Glomerular visceral epithelial cell (primary cell): ENCODE results near the gene CADM1.

Source experiments
- DNase-seq: peaks from one replicate; pipeline ENCODE4 v3.0.0-alpha.2; 2016; ENCODE audit errors: extremely low spot score

The CADM1 gene

GRCh38 chr11:115515647-115516395, 11.6 kb upstream of the CADM1 start:
- DNase-seq = no peak

DNA sequence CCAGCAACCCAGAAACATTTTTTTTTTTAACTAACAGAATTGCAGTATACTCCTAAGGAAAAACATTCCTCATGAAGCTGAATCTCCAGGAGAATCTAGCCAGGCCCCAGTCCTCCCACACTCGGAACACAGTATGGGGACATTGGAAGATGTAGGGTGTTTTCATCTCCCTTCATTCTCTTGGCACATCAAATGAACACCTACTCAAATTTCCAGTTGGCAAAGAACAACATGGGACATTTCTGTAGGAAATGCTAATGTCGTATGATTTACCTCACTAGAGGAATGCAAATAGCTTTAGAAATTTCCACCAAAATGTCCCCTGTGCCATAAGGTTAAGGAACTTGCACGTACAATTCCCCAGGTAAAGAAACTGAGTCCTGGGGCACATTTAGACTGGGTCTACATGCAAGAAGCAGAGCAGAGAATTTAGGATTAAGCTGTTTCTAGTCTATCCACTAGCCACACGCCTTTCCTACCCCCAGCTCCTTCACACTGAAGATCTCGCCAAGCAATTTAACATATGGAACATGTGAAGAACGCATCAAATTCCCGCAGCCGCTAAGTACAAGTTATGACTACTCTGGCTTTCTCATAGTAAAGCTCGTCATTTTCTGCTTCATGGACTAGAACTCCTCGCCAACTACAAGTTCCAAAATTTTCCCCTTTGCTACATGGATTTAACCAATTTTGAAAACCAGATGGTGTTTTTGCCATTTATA, 2.9 kb upstream of the CADM1 start:
- DNase-seq = no peak

DNA sequence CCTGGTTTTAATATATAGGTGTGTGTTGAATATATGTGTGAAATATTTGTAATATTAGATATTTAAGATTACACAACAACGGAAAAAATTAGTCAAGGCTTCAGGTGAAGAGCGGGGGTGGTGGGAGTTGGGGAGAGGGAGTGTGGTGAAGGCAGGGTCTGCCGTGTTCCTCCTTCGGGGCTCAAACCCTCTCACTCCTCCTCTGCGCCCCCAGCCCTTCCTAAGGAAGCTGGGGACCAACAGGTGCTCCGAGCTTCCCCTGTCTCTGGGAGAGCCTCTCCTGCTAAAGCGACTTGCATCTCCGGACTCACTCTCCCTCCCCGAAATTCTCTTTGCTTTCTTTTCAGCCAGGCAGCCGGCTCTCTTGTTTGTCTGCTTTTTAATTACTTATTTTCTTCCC, 960 bp upstream of the CADM1 start:
- no peak for DNase-seq

GRCh38 chr11:115503886-115504275, 334 bp downstream of the CADM1 start:
- no peak for DNase-seq

- DNase-seq = peak; percentile 76
Measured at GRCh38 chr11:115503083-115503885, 931 bp downstream of the CADM1 start.

GRCh38 chr11:115502636-115503082, 1.6 kb downstream of the CADM1 start:
- DNase-seq = no peak

- peak; percentile 48 for DNase-seq
Measured at GRCh38 chr11:115501893-115502589, 2.2 kb downstream of the CADM1 start.

DNA sequence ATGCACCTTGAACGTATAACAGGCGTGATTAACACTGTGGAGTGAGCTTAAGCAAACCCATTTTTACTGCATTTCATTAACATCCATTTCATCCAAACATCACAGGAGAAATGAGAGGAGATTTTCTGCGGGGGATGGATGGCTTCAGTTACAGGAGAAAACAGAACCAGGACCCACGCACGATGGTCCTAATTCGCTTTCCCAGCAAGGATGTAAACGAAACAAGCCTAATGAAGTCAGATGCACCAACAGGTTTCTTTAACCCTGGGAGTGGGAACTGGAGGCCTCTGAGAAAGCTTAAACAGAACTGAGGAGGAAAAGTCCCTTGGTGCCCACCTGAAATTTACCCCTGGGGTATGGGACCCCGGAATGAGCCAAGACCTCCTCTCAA, 2.7 kb downstream of the CADM1 start:
- DNase-seq = no peak

DNA sequence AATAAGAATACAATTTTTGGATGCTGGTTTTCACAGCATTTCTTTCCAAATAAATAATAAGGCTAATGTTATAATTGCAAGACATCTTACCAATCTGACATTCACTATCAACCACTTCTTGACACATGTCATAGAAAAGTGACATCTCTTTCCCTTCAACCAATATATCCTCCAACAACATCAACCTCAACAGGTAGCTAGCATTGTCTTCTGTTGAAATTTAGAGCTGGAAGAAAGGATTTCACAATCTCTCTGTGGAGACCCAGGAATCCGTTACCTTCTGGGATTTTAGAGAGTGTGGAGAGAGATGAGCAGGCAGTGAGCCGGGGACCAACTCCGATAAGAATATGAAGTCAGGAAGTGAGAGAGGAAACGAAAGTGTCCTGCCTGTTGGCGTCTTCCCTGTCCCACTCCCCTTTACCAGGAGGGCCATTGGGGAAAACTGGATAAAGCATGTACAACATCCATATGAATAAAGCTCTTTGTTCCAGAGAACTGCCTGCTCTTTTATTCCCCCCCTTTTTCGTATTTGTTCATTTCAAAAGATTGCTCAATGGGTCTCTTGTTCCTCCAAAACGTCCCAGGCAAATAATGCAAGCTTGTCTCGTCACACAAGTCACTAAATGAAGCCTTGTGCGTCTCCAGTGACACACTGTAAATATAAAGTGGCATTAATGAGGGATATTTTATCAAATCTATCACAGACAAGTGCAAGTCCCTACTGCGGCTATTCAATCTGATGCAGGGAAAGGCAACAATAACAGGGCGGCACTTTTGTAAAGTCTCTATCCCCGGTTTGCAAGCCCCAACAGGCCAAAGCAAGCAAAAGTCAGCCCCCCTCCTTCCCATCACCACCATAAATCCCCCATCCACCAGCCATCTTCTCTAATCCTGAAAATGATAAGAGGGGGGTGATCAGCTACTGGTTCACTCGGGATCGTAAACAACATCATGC, 3.4 kb downstream of the CADM1 start:
- no peak for DNase-seq

DNA sequence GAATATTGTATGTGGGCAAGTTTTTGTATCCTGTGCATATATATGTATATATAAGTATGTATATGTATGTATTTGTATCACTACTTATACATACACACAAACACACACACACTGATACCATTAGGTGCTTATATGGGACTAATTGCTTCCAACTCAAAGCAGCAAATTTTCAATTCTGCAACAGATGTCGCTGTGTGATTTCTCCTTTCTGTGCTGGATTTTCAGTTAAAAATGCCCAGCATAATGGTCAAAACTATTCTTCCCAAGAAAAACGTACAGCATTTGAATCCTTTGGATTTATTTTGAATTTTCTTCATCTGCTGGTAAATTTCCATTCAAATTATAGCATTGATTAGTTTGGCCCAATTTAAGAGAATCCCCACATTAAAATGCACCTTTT, 4.3 kb downstream of the CADM1 start:
- no peak for DNase-seq

- no peak for DNase-seq
Measured at GRCh38 chr11:115499241-115499799, 4.9 kb downstream of the CADM1 start.

DNA sequence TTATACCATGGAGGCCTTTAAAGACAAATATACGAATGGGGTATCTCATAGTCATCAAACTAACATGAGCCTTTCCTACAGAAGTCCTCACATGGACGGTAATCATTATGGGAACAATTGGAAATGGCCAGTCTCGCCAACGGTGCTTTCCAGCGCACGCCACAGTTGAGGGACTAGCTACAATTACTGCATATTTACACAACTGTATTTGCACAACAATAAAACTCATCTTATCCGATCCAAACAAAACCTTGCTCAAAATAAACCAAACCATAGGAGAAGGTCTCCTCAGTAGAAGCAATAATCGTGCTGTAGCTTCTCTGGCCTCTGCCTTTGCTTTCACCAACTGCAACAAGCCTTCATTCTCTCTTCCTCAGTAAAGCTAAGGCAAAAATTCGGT, 5.9 kb downstream of the CADM1 start:
- no peak for DNase-seq

- no peak for DNase-seq
Measured at GRCh38 chr11:115497303-115497702, 6.9 kb downstream of the CADM1 start.

GRCh38 chr11:115496892-115497291, 7.3 kb downstream of the CADM1 start:
- no peak for DNase-seq

DNA sequence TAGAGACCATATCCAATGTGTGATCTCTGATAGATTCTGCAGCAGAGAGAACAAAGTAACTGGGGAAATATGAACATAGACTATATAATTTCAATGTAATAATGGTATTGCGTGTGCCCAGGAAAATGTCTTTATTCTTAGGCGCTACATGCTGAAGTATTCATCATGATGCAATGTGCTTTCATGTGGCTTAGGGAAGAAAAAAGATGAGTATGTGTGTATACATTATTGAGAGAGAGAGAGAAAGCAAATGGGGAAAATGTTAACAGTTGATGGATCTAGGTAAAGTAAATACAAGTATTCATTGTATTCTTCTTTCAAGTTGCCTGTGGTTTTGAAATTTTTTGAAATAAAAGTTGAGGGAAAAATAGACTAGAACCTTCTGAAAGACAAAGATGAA, 10.3 kb downstream of the CADM1 start:
- no peak for DNase-seq

GRCh38 chr11:115493488-115493887, 10.7 kb downstream of the CADM1 start:
- no peak for DNase-seq

- DNase-seq = no peak
Measured at GRCh38 chr11:115489466-115489865, 14.7 kb downstream of the CADM1 start.

DNA sequence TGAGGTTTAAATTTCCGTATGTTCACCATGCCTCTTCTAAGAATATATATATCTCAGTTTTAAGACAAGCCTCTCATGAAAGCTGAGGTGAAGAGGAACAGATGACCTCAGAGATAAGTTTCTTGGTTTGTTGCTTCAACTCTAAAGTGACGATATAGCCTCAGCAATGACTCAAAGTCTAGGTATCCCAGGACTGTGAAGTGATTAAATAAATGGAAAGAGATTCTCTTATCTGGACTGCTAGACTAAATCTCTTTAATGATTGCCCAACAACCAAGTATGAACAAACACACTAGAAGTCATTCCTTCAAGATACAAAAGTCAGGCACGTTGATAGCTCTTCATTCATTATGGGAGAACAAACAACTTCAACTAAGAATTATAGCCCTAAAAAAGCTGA, 15.3 kb downstream of the CADM1 start:
- peak; percentile 64 for DNase-seq

DNA sequence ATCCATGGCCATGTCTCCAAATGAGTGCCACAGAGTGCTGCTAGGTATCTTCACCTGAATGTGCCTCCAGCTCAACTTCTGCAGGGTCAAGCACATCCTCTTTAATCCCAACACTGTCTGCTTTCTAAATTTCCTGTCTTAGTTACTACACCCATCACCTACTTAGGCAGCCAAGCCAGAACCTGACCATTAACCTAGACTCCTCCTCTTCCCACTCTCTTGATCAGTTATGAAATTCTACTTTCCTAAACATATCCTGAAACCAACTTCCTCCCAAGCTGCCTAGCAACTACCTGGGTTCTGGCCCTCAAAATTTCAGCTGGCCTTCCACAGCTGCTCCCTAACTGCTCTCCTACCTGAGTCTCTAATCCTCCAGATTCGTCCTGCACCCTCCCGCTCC, 22.7 kb downstream of the CADM1 start:
- no peak for DNase-seq

GRCh38 chr11:115480611-115481010, 23.6 kb downstream of the CADM1 start:
- no peak for DNase-seq
